Activated CD8-positive, alpha-beta memory T cell treated with anti-CD3 and anti-CD28 coated beads, Interleukin-2, amount 50 U/mL, for 24 hours (primary cell): ENCODE results near the gene NRXN3.

Experiments used
- DNase-seq: peaks from one replicate; pipeline ENCODE4 v3.0.0-alpha.2; 2020; ENCODE audit errors: extremely low read depth

The NRXN3 gene

GRCh38 chr14:79668951-79669350 lies 1498.8 kb downstream of the NRXN3 start:
- no peak for DNase-seq

GRCh38 chr14:79670811-79671210 lies 1500.6 kb downstream of the NRXN3 start:
- DNase-seq: no peak

GRCh38 chr14:79680087-79680486 lies 1509.9 kb downstream of the NRXN3 start:
- no peak for DNase-seq

GRCh38 chr14:79686196-79686595 lies 1516.0 kb downstream of the NRXN3 start:
- no peak for DNase-seq

GRCh38 chr14:79690960-79691359 lies 1520.8 kb downstream of the NRXN3 start:
- DNase-seq: no peak

- DNase-seq: no peak
These were observed 1523.8 kb downstream of the NRXN3 start for GRCh38 chr14:79693935-79694334.

GRCh38 chr14:79695307-79695706 lies 1525.1 kb downstream of the NRXN3 start:
- no peak for DNase-seq

GRCh38 chr14:79698298-79698711 lies 1528.1 kb downstream of the NRXN3 start:
- DNase-seq: no peak

- DNase-seq: no peak
These were observed 1529.0 kb downstream of the NRXN3 start for GRCh38 chr14:79699206-79699605.

GRCh38 chr14:79701371-79701770 lies 1531.2 kb downstream of the NRXN3 start:
- no peak for DNase-seq

- DNase-seq: no peak
These were observed 1532.0 kb downstream of the NRXN3 start for GRCh38 chr14:79702197-79702596.

GRCh38 chr14:79703209-79703608 lies 1533.0 kb downstream of the NRXN3 start:
- DNase-seq: no peak

GRCh38 chr14:79704041-79704807 lies 1534.1 kb downstream of the NRXN3 start:
- no peak for DNase-seq

GRCh38 chr14:79705126-79705894 lies 1535.1 kb downstream of the NRXN3 start:
- DNase-seq: no peak

- no peak for DNase-seq
These were observed 1536.2 kb downstream of the NRXN3 start for GRCh38 chr14:79706382-79706781.

GRCh38 chr14:79708426-79709388 lies 1538.5 kb downstream of the NRXN3 start:
- no peak for DNase-seq

GRCh38 chr14:79709573-79709972 lies 1539.4 kb downstream of the NRXN3 start:
- DNase-seq: no peak

GRCh38 chr14:79712302-79712950 lies 1542.3 kb downstream of the NRXN3 start:
- no peak for DNase-seq

GRCh38 chr14:79721399-79722084 lies 1551.4 kb downstream of the NRXN3 start:
- DNase-seq: no peak

GRCh38 chr14:79724934-79725717 lies 1555.0 kb downstream of the NRXN3 start:
- no peak for DNase-seq
